HFF-Myc (cell line): ENCODE data around the gene LRRC74B.
"Not testable (repeated sequence)": the region's sequence is repeated elsewhere in the genome, so short reads cannot be mapped to it uniquely, and the experiment has no call there.

Experiments used
- DNase-seq: peaks from one replicate; pipeline ENCODE4 v3.0.0-alpha.2; 2011; ENCODE audit warnings: low read depth; ENCODE audit errors: extremely low read depth
- H3K4me3 ChIP-seq: replicated peaks from 2 replicates; pipeline ENCODE4 v1.5.1; 2011; ENCODE audit warnings: low read depth, mild to moderate bottlenecking, control low read depth, low read length
- CTCF ChIP-seq: IDR thresholded peaks from 2 replicates; pipeline ENCODE4 v1.5.1; 2012; ENCODE audit warnings: mild to moderate bottlenecking, low read depth, low read length, control low read depth; ENCODE audit errors: missing control alignments

The LRRC74B gene

DNA sequence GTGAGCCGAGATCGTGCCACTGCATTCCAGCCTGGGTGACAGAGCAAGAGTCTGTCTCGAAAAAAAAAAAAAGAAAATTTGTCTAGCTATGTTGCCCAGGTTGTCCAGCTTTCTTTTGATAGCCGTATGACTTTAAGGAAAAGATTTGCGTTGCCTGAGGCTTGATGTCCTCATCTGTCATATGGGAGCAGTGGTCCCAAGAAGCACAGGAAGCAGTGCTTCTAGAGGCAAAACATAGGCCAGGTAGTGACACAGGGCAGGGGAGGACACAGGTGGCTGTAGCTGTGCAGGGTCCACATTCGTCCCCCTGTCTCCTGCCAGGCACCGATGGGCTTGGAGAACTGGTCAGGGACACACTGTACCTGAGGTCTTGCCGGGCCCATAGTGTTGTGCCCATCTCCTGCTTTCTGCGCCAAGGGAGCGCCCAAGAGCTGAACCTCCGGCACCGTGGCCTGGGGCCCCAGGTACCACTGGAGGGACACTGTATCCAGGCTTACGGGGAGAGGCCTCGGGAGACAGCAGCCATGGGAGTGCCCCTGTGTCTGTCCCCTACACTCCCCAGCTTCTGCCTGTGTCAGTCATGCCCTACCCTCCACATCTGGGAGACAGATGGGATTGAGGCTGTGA is 1.4 kb downstream of the LRRC74B start:
- TF ChIP-seq CTCF = no peak
- H3K4me3 ChIP-seq = no peak overlapping the region
- no peak for DNase-seq

DNA sequence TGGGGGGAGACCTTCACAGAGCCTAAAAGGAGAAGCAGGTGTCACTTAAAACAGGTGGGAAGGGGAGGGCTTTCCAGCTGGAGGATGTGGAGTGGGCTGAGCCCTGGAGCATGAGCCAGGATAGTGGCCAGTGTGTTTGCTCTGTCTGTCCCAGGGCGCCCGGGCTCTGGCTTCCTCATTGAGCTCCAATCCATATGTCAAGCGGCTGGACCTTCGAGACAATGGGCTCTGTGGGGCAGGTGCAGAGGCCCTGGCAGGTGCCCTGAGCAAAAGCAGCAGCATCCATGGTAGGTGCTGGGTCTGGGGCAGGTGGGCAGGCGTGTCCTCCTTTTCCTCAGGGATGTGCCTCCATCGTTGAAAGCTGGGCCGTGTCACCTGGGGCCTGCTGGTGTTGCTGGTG is 2.0 kb downstream of the LRRC74B start:
- H3K4me3 ChIP-seq = no peak overlapping the region
- TF ChIP-seq CTCF = no peak
- DNase-seq = no peak

- not testable (repeated sequence) for DNase-seq, H3K4me3 ChIP-seq
These were observed 2.7 kb downstream of the LRRC74B start for GRCh38 chr22:21048448-21048847.

DNA sequence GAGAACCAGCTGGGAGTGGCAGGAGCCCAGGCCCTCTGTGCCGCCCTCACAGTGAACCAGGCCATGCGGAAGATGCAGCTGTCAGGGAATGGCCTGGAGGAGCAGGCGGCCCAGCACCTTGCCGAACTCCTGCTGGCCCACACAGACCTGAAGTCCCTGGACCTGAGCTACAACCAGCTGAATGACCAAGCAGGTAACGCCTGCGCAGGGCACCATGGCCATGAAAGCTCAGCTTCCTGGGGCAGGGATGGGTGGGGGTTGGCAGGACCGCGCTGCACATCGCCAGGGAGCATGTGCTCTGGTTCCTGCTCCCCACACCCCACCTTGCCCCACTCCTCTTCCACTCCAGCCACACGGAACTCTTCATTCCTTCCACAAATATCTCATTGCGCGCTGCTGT is 3.2 kb downstream of the LRRC74B start:
- DNase-seq, H3K4me3 ChIP-seq: not testable (repeated sequence)

DNA sequence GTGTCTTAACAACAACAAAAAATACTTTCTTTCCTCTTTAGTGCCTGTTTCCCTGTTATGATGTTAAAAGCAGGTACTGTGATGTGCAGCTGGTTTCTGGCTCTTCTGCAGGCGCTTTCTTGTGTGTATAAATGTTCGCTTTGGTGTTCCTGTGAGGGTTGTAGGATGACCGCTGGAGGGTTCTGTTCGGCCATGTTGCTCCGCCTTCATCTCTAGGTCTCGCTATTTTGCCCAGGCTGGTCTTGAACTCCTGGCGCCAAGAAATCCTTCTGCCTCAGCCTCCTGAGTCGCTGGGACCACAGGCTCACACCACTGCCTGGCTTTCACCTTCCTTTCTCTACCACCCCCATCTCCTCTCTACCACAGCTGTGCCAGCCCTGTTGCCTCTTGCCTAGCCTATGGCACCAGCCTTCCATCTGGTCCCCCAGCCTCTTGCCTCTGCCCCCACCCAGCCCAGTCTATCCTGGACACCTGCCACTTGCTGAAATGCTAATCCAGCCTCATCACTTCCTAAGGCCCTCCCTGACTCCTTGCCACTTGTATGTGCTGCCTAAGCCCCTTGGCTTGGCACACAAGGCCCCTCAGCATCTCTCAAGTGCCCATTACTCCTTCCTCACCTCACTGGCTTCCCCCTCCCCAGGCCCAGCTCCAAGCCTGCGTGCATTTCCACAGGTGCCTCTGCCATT is 5.5 kb downstream of the LRRC74B start:
- no peak for TF ChIP-seq CTCF
- H3K4me3 ChIP-seq = no peak overlapping the region
- no peak for DNase-seq

- no peak for TF ChIP-seq CTCF
- H3K4me3 ChIP-seq = no peak overlapping the region
- no peak for DNase-seq
These were observed 6.2 kb downstream of the LRRC74B start for GRCh38 chr22:21051831-21052400.

GRCh38 chr22:21052715-21053459 is 7.1 kb downstream of the LRRC74B start:
- no peak for DNase-seq
- TF ChIP-seq CTCF = no peak
- no peak overlapping the region for H3K4me3 ChIP-seq
